Epidermal melanocyte (primary cell): Measurements from ENCODE around the gene TOP2B.

Experiments used
- DNase-seq: peaks from one replicate; pipeline ENCODE4 v3.0.0; 2011; ENCODE audit warnings: low spot score; ENCODE audit not compliant: insufficient read length

TOP2B gene

DNA sequence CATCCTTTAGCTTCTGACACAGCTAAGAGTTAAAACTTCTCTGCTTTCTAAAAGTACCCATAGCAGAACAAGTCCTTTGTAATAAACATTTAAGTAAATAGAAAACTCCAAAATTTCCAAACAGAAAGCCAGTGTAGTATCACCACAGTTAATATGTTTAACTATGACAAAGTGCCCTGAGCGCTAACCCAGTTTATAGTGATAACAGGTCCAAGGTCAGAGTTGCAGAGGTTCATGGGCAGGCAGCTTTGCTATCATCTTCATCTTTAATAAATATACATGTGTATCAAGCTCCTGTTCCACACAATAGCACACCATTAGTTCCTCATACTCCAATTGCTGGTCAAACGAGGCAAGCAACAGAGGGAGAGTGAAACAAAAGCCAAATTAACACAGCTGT is 12.4 kb upstream of the TOP2B start:
- DNase-seq, result no peak

DNA sequence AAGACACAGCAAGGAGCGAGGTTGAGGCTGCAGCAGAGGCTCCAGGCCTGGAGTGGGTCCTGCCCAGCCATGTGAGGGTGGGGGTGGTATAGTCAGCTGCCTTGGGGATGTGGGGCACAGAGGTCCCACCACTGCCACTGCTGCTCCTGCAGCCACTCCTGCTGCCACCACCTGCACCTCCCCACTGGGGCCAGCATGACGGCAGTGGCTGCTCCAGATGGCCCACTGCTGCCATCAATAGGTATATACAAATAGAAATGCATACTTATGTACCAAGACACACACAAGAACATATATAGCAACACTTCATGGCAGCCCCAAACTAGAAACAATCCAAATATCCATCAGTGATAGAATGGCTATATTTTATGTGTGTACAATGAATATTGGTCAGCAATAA is 10.0 kb upstream of the TOP2B start:
- no peak for DNase-seq

- DNase-seq, result no peak
Measured at GRCh38 chr3:25673738-25674298, 9.1 kb upstream of the TOP2B start.

DNA sequence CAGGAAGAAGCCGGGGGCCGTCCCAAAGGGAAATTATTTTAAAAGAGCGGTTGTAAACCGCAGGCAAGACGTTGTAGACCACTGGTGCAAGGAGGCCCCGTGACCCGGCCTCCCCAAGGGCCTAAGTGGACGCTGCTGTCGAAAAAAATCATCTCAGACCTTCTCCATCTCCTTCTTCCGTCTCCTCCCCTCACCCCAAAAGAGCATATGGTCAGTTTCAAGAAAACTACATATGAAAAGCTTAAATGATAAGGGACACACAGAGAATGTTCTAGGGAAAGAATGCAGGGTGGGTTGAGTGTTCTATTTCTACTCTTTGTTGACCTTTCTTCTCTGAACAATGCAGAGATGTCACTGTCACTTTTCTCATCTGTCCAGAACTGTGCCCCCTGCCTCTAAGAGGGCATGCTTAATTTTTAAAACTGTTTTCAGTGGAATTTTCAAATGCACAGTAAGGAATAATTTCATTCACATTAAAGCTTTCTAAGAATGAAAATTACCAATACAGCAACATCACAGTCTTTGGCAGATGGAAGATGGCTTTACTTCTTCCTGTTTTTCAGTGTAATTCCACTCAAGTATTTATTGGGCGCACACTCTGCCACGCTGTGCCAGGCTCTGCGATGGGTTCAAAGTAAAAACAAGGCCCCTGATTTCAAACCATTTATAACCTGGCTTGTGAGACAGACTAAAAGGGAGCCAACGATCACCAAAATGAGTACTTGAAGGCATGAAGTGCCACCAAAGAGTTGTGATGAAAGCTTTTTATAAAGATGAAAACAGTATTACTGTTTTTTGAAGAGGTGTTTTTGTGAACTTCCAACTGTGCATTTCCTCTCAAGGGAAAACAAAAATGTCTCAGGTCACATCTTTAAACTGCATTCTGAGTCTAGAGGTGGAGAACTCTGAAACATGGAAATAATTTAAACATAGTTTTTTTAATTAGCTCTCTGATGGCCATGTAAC is 891 bp upstream of the TOP2B start:
- DNase-seq, result no peak

DNA sequence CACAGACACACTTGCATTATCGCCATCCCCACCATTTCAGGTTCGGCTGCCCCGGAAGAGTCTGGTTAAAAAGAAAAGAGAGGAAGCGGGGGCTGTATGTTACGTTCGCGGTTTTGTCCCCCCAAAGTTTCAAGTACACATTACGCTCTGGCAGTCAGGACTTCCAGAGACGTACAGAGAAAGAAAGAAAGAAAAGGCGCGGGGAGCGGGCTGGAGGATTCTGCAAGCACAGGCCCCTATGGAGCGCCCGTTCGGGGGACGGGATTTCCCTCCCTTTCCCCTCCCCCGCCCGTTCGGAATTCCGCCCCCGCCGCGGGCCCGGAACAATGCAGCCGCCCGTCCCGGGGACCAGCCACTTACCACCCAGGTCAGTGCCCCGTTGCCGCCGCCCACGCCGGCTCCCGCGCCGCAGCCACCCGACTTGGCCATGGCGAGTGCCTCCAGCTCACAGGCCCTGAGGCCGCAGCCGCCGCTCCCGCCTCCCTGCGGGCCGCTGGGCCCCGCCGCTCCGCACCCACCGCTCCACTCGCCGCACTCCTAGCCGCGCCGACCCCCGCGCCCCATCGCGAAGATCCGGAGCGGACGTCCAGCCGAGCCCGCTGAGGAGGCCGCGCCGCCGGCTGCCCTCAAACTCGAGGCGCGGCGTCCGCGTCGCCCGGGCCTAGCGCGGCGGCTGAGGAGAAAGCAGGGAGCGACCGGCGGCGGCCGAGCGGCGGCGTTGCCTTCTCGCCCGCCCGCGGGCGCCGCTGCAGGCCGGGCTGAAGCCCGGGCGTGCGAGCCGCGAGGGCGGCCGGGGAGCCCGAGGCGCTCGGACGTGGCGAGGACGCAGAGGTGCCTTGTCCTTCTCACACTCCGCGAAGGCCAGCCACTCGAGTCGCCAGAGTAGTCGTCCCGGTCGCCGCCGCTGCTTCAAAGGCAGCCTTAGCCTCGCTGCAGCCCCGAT is 567 bp downstream of the TOP2B start:
- DNase-seq, result no peak

GRCh38 chr3:25663347-25663868 is 1.3 kb downstream of the TOP2B start:
- DNase-seq, result no peak

- no peak for DNase-seq
Measured at GRCh38 chr3:25662736-25663320, 1.9 kb downstream of the TOP2B start.

DNA sequence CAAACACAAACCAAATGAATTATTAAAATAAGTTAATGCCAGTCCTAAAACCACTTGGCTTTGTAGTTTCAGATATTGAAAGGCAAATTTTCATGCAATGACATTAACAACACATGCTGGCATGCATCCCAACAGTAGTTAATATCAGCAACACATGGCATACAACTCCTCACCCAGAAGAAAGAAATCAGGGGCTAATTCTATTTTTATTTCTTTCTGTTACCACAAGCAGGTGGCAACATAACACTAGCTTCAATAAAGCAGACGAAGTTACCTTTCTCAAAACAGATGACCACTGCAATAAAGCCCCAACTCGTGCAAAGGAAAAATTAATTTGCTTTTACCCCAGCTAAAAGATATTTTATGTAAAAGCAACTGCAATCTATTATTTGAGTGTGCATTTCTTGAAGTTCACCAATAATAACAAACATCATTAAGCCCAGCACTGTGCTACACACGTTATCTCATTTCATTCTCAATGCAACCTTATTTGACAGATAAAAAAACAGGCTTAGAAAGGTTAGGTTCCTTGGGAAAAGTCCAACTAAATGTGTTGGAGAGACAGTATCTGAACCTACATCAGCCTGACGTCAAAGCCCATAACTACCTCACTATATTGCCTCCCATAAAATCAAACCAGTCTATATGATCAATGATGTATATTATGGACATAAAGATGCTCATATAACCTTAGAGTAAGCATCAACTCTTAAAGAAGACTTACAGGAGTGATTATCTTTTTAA is 2.8 kb downstream of the TOP2B start:
- DNase-seq, result no peak

DNA sequence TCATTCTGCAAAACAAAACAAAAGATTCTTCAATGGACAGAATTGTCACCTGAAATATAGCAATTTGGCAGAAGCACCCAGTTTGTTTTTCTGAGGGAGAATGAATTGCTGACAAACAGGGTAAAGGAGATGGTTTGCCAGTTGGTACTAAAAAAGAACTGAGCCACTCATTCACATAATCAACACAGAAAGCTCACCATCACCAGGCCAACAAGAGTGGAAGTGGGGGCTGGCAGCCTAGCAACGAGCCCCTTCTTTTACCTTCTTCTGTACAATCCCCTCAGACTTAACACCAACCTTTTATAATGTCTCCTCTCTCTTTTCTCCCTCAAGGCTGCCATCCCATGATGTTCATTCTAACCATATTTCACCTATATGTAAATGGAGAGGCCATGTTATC is 5.9 kb downstream of the TOP2B start:
- DNase-seq, result no peak

GRCh38 chr3:25657293-25657692 is 7.4 kb downstream of the TOP2B start:
- no peak for DNase-seq

- DNase-seq, result no peak
Measured at GRCh38 chr3:25655659-25656058, 9.0 kb downstream of the TOP2B start.

DNA sequence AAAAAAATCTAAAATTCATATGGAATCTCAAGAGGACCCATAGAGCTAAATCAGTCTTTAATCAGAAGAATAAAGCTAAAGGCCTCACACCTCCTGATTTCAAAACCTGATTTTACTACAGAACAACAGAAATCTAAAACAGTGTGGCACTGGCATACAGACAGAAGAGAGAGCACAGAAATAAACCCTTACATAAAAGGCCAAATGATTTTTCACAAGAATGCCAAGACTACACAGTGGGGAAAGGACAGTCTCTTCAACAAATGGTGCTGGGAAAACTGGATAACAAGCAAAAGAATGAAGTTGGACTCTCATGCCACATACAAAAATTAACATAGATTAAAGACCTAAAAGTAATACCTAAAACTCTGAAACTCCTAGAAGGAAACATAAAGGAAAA is 10.1 kb downstream of the TOP2B start:
- no peak for DNase-seq

- no peak for DNase-seq
Measured at GRCh38 chr3:25653322-25653721, 11.4 kb downstream of the TOP2B start.

GRCh38 chr3:25652921-25653320 is 11.8 kb downstream of the TOP2B start:
- no peak for DNase-seq

DNA sequence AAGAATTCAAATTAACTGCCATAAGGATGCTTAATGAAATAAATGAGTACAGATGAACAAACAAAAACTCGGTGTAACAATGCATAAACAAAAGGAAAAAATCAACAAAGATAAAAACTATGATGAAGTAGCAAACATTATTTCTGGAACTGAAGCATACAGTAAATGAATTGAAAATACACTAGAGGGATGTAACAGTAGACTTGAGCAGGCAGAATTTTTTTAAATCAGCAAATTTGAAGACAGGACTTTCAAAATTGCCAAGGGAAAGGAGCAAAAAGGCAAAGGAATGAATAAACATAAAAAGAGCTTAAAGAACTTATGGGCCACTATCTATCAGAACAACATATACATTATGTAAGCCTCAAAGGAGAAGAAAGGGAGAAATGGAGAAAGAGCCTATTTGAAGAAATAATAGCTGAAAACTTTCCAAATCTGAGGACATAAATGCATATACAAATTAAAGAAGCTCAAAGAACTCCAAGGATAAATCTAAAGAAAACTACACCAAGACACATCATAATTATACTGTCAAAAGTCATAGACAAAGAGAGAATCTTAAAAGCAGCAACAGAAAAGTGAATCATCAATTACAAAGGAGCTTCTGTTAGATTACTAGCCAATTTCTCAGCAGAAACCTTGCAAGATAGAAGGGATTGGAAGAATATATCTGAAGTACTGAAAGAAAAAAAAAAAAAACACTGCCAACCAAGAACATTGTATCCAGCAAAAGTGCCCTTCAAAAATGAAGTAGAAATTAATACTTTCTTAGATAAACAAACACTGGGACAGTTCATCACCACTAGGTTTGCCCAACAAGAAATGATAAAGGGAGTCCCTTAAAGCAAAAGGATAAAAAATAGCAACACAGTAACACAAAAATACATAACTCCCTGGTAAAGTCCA is 15.5 kb downstream of the TOP2B start:
- DNase-seq, result no peak

DNA sequence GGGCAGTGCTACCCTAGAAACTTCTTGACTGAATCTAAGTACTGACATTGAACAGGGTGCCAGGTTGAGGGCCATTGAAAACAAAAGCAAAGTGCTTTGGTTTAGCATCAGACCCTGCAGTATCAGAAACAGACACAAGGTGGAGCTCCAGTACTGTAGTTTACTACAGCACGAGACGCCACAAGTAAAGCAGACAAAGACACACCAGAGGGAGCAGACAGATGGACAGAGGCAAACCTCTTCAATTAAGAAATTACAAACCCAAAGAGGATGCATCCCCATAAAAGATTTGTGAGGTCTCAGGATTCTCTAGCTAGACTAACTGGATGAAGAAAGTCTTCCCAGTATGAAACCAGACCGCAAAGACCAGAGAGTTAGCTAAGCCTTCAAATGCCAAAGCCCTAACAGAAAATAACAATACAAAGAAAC is 16.6 kb downstream of the TOP2B start:
- DNase-seq, result no peak

- DNase-seq, result no peak
Measured at GRCh38 chr3:25635038-25635437, 29.7 kb downstream of the TOP2B start.

- no peak for DNase-seq
Measured at GRCh38 chr3:25633919-25634318, 30.8 kb downstream of the TOP2B start.

GRCh38 chr3:25631989-25632388 is 32.7 kb downstream of the TOP2B start:
- no peak for DNase-seq
